Pancreas (tissue), 10 donors: ENCODE measurements around the gene FCGR3A. TPM values are rescaled to one million over a fixed set of nuclear protein-coding genes. Genes with fewer than 3 reads are reported as not detected.
"Not testable (repeated sequence)": the region's sequence is repeated elsewhere in the genome, so short reads cannot be mapped to it uniquely, and the experiment has no call there.

ENCODE experiments used
- ATAC-seq, 4 donors: fragments of 200-7000 bp; cut with Tn5 transposase; one replicate each; pipeline versions ENCODE4 v1.8.0 to v1.9.1; 2020; ENCODE audit warnings: mild to moderate bottlenecking in 4 of 4, moderate library complexity in 4 of 4
- DNase-seq, 6 donors: peaks; one replicate each; pipeline ENCODE4 v3.0.0-alpha.2; 2020
- FAIRE-seq: peaks from 2 replicates; lab custom pipeline; 2012; peaks lifted over from hg19 to GRCh38; lab: Jason Lieb, UNC
- H3K27ac ChIP-seq, 4 donors: fragments of 200-600 bp; sonication (generic); 1 replicate in 3 of 4; 2 replicates in 1 of 4; pipeline versions ENCODE4 v1.5.0 to v1.8.0; 2020
- H3K27me3 ChIP-seq, 4 donors: fragments of 200-600 bp; one replicate each; pipeline ENCODE4 v1.8.0; 2021
- H3K36me3 ChIP-seq, 3 donors: fragments of 200-600 bp; sonication (generic) in 1 of 3; one replicate each; pipeline versions ENCODE4 v1.5.0 to v1.8.0; 2020 to 2021
- H3K4me1 ChIP-seq, 3 donors: fragments of 200-600 bp; one replicate each; pipeline ENCODE4 v1.8.0; 2021
- H3K4me3 ChIP-seq, 4 donors: fragments of 200-600 bp; sonication (generic) in 2 of 4; one replicate each; pipeline versions ENCODE4 v1.5.0 to v1.8.0; 2020 to 2021
- H3K9me3 ChIP-seq, 4 donors: fragments of 200-600 bp; one replicate each; pipeline ENCODE4 v1.8.0; 2021
- WGBS, 2 donors: extraction: QIAGEN DNeasy Blood & Tissue Kit; methylation state at CpG; one replicate each; pipeline ENCODE4 v1.1.7; 2013; 5-methylcytosine and 5-hydroxymethylcytosine counted together
- intact Hi-C, 3 donors: fragments of 100-400 bp; cut with DNase I; formaldehyde crosslinking; loops; one replicate each; pipeline versions ENCODE4 v1.11.1 to v1.14.2; 2022
- polyA plus RNA-seq, 2 donors: library from polyadenylated mRNA; stranded (reverse); fragments of 200-250 nt; gene quantifications; one replicate each; pipeline ENCODE4 v1.2.3, GENCODE V29; 2013
- total RNA-seq, 6 donors: library from RNA; stranded (reverse); fragmentation: NEBNext Ultra II Directional in 4 of 6; extraction: Animal tissue kit (Norgen Biotek cat#: 25700) in 4 of 6; gene quantifications; one replicate each; pipeline versions ENCODE4 v1.2.1 to v1.2.4, GENCODE V29; 2021 to 2023
- donor health status: healthy with polysubstance abuse.
- donor health status: DM: no; HTN: no; CAD: no; lungs with moderate emphysema.
- donor health status: DM: no; HTN: no; CAD: no.
- donor health status: control.
- donor health status: control.
- donor health status: Bipolar disorder and iron deficiency.
- donor health status: DM: yes; HTN: yes; CAD: no.
- donor health status: DM: no; HTN: no; CAD: no.
- donor health status: DM: no; HTN: no; CAD: no.
- donor health status: DM: yes; HTN: yes; CAD: no.

The FCGR3A gene
- total and polyA plus RNA-seq, 8 donors = 2.0 to 23.1 (median 3.2) TPM

GRCh38 chr1:161580879-161581537 lies 31.4 kb upstream of the FCGR3A start:
- WGBS, 2 donors = no CpG with 5 or more reads among the region's 4 CpGs
- H3K9me3 ChIP-seq, H3K4me3 ChIP-seq, H3K4me1 ChIP-seq, intact Hi-C loops, FAIRE-seq, H3K27me3 ChIP-seq, H3K36me3 ChIP-seq, DNase-seq, H3K27ac ChIP-seq: not testable (repeated sequence)
- ATAC-seq = peak in 2 of 4 donors; percentile 61 to 67

GRCh38 chr1:161579856-161580507 lies 30.4 kb upstream of the FCGR3A start:
- H3K27ac ChIP-seq, DNase-seq, H3K4me3 ChIP-seq, ATAC-seq, H3K9me3 ChIP-seq, FAIRE-seq, H3K36me3 ChIP-seq, H3K27me3 ChIP-seq, intact Hi-C loops, H3K4me1 ChIP-seq: not testable (repeated sequence)
- WGBS, 2 donors = 62% methylated on average over 2 of the region's 8 CpGs; no CpG with 5 or more reads in 1 of the 2 donors

- H3K27me3 ChIP-seq, DNase-seq, intact Hi-C loops, H3K36me3 ChIP-seq, H3K4me1 ChIP-seq, FAIRE-seq, H3K4me3 ChIP-seq, H3K9me3 ChIP-seq, H3K27ac ChIP-seq: not testable (repeated sequence)
- ATAC-seq = peak in 2 of 4 donors; percentile 54 to 73
Measured at GRCh38 chr1:161576676-161577075, 27.1 kb upstream of the FCGR3A start.

GRCh38 chr1:161571703-161572102 lies 22.1 kb upstream of the FCGR3A start:
- H3K27ac ChIP-seq, H3K4me1 ChIP-seq, FAIRE-seq, H3K36me3 ChIP-seq, DNase-seq, intact Hi-C loops, H3K4me3 ChIP-seq, H3K9me3 ChIP-seq, H3K27me3 ChIP-seq: not testable (repeated sequence)
- ATAC-seq = peak in 2 of 4 donors; percentile 25 to 37
- 66 to 73% methylated on average over 2 of the region's 8 CpGs for WGBS, 2 donors

GRCh38 chr1:161566602-161566960 lies 17.0 kb upstream of the FCGR3A start:
- peak in 1 of 4 donors; percentile 15 for ATAC-seq
- WGBS, 2 donors = 96 to 100% methylated on average over 1 of the region's 3 CpGs

GRCh38 chr1:161563522-161563921 lies 13.9 kb upstream of the FCGR3A start:
- DNase-seq, H3K27me3 ChIP-seq, H3K27ac ChIP-seq, FAIRE-seq, H3K36me3 ChIP-seq, intact Hi-C loops, H3K9me3 ChIP-seq, H3K4me3 ChIP-seq, ATAC-seq, H3K4me1 ChIP-seq: not testable (repeated sequence)
- WGBS, 2 donors = 26 to 38% methylated on average over 1 of the region's 1 CpG

More at GRCh38 chr1:161566602-161566960, 17.0 kb upstream of the FCGR3A start:
- H3K9me3 ChIP-seq, intact Hi-C loops, FAIRE-seq, H3K4me1 ChIP-seq, H3K4me3 ChIP-seq, H3K27ac ChIP-seq, DNase-seq, H3K27me3 ChIP-seq, H3K36me3 ChIP-seq: not testable (repeated sequence)

GRCh38 chr1:161562441-161562840 lies 12.8 kb upstream of the FCGR3A start:
- H3K9me3 ChIP-seq, H3K4me3 ChIP-seq, DNase-seq, H3K27me3 ChIP-seq, H3K36me3 ChIP-seq, H3K4me1 ChIP-seq, intact Hi-C loops, FAIRE-seq: not testable (repeated sequence)
- peak in 2 of 4 donors; percentile 49 to 65 for ATAC-seq
- WGBS, 2 donors = 25 to 67% methylated on average over 1 to 2 of the region's 3 CpGs
- H3K27ac ChIP-seq = peak overlapping the region in 1 of 4 donors; percentile 22

- FAIRE-seq, H3K4me1 ChIP-seq, H3K9me3 ChIP-seq, H3K36me3 ChIP-seq, H3K4me3 ChIP-seq, intact Hi-C loops, H3K27me3 ChIP-seq: not testable (repeated sequence)
- 43 to 59% methylated on average over 4 of the region's 4 CpGs for WGBS, 2 donors
- DNase-seq (peak in 1 of 6 donors; percentile 22), ATAC-seq (peak in 3 of 4 donors; percentile 64 to 91 (median 76))
- H3K27ac ChIP-seq = peak overlapping the region in 2 of 4 donors; percentile 22 to 23
Measured at GRCh38 chr1:161560960-161561715, 11.5 kb upstream of the FCGR3A start.

GRCh38 chr1:161557506-161558450 lies 8.2 kb upstream of the FCGR3A start:
- H3K36me3 ChIP-seq, H3K4me1 ChIP-seq, H3K9me3 ChIP-seq, H3K27me3 ChIP-seq, H3K4me3 ChIP-seq, FAIRE-seq, DNase-seq, ATAC-seq, H3K27ac ChIP-seq, intact Hi-C loops: not testable (repeated sequence)
- WGBS, 2 donors = 49 to 53% methylated on average over 5 of the region's 6 CpGs

- intact Hi-C loops, H3K4me1 ChIP-seq, DNase-seq, ATAC-seq, H3K27me3 ChIP-seq, H3K36me3 ChIP-seq, H3K4me3 ChIP-seq, FAIRE-seq, H3K27ac ChIP-seq, H3K9me3 ChIP-seq: not testable (repeated sequence)
- WGBS, 2 donors = 87 to 97% methylated on average over 1 to 2 of the region's 2 CpGs
Measured at GRCh38 chr1:161556990-161557389, 7.4 kb upstream of the FCGR3A start.

- H3K27ac ChIP-seq, FAIRE-seq, ATAC-seq, intact Hi-C loops, H3K4me3 ChIP-seq, H3K9me3 ChIP-seq, H3K4me1 ChIP-seq, H3K27me3 ChIP-seq, DNase-seq, H3K36me3 ChIP-seq: not testable (repeated sequence)
- 30 to 41% methylated on average over 3 of the region's 3 CpGs for WGBS, 2 donors
Measured at GRCh38 chr1:161556143-161556542, 6.5 kb upstream of the FCGR3A start.
